Gastrocnemius medialis (tissue), 4 donors: ENCODE results near the gene FIP1L1.

ENCODE experiments used
- CTCF ChIP-seq, 5 experiments: fragments of 450-650 bp in 3 of 5; fragments of 200-600 bp in 2 of 5; sonication (generic) in 2 of 5; IDR thresholded peaks in 4 of 5; conservative IDR thresholded peaks in 1 of 5; 1 replicate in 4 of 5; 2 replicates in 1 of 5; pipeline ENCODE4 v1.5.1; 2016 to 2019; ENCODE audit warnings: antibody characterized with exemption in 5 of 5, mild to moderate bottlenecking in 3 of 5, moderate library complexity in 3 of 5
- POLR2A ChIP-seq, 2 donors: fragments of 450-650 bp; IDR thresholded peaks; one replicate each; pipeline ENCODE4 v1.6.1; 2017; ENCODE audit warnings: antibody characterized with exemption in 2 of 2, mild to moderate bottlenecking in 2 of 2, moderate library complexity in 2 of 2

GRCh38 chr4:53432528-53433424 lies 55.3 kb downstream of the FIP1L1 start:
- TF ChIP-seq CTCF (IDR thresholded peaks at IDR 0.05 in 4 of 5, conservative IDR thresholded peaks at IDR 0.05 in 1 of 5) (no peak), POLR2A (IDR thresholded peaks at IDR 0.05) (no peak)
